Trophoblast cell (in vitro differentiated cells and primary cell): ENCODE measurements around the gene PCA3.

Experiments used
- DNase-seq, 2 donors: peaks; one replicate each; pipeline ENCODE4 v3.0.0-alpha.2; 2016
- H2AFZ ChIP-seq: 2 replicates; pipeline ENCODE4 v1.6.1; 2013; ENCODE audit warnings: low read length, moderate library complexity, mild to moderate bottlenecking; ENCODE audit not compliant: insufficient read depth, poor library complexity
- H2AK5ac ChIP-seq: 2 replicates; pipeline ENCODE4 v1.6.1; 2013; ENCODE audit warnings: mild to moderate bottlenecking, low read length
- H2BK120ac ChIP-seq: 2 replicates; pipeline ENCODE4 v1.6.1; 2013; ENCODE audit warnings: low read length, mild to moderate bottlenecking, moderate library complexity; ENCODE audit not compliant: insufficient read depth, poor library complexity
- H2BK12ac ChIP-seq: 2 replicates; pipeline ENCODE4 v1.6.1; 2013; ENCODE audit warnings: mild to moderate bottlenecking, low read length, moderate library complexity
- H2BK5ac ChIP-seq: 2 replicates; pipeline ENCODE4 v1.6.1; 2013; ENCODE audit warnings: low read length, low read depth, moderate library complexity, mild to moderate bottlenecking; ENCODE audit not compliant: poor library complexity
- H3K14ac ChIP-seq: 2 replicates; pipeline ENCODE4 v1.6.1; 2013; ENCODE audit warnings: mild to moderate bottlenecking, low read length
- H3K18ac ChIP-seq: 2 replicates; pipeline ENCODE4 v1.6.1; 2013; ENCODE audit warnings: mild to moderate bottlenecking, low read length
- H3K23ac ChIP-seq: 2 replicates; pipeline ENCODE4 v1.6.1; 2013; ENCODE audit warnings: low read length
- H3K27ac ChIP-seq: 2 replicates; pipeline ENCODE4 v1.5.1; 2013; ENCODE audit warnings: low read depth, mild to moderate bottlenecking, inconsistent platforms, low read length, moderate library complexity
- H3K27me3 ChIP-seq: 2 replicates; pipeline ENCODE4 v1.6.1; 2013; ENCODE audit warnings: inconsistent platforms, mild to moderate bottlenecking, low read length, moderate library complexity; ENCODE audit not compliant: insufficient read depth
- H3K36me3 ChIP-seq, 2 experiments: 1 replicate in 1 of 2; 2 replicates in 1 of 2; pipeline ENCODE4 v1.6.1; 2013; ENCODE audit warnings: low read length in 2 of 2, mild to moderate bottlenecking in 2 of 2, moderate library complexity in 1 of 2; ENCODE audit not compliant: insufficient read depth in 2 of 2, control insufficient read depth in 1 of 2
- H3K4ac ChIP-seq: 2 replicates; pipeline ENCODE4 v1.6.1; 2013; ENCODE audit warnings: low read depth, mild to moderate bottlenecking, low read length, moderate library complexity
- H3K4me1 ChIP-seq, 2 experiments: 1 replicate in 1 of 2; 2 replicates in 1 of 2; pipeline ENCODE4 v1.6.1; 2013; ENCODE audit warnings: low read length in 2 of 2, mild to moderate bottlenecking in 2 of 2, moderate library complexity in 1 of 2; ENCODE audit not compliant: insufficient read depth in 2 of 2, control insufficient read depth in 1 of 2
- H3K4me2 ChIP-seq: 2 replicates; pipeline ENCODE4 v1.6.1; 2013; ENCODE audit warnings: inconsistent platforms, mild to moderate bottlenecking, low read length, moderate library complexity
- H3K4me3 ChIP-seq: 2 replicates; pipeline ENCODE4 v1.5.1; 2013; ENCODE audit warnings: mild to moderate bottlenecking, low read depth, low read length, inconsistent platforms
- H3K79me1 ChIP-seq: one replicate; pipeline ENCODE4 v1.6.1; 2013; ENCODE audit warnings: low read length
- H3K79me2 ChIP-seq: 2 replicates; pipeline ENCODE4 v1.6.1; 2013; ENCODE audit warnings: low read length, mild to moderate bottlenecking; ENCODE audit not compliant: control insufficient read depth, insufficient read depth, poor library complexity
- H3K9ac ChIP-seq: 2 replicates; pipeline ENCODE4 v1.6.1; 2013; ENCODE audit warnings: mild to moderate bottlenecking, low read length
- H3K9me3 ChIP-seq: 2 replicates; pipeline ENCODE4 v1.6.1; 2013; ENCODE audit warnings: low read depth, mild to moderate bottlenecking, control low read depth, inconsistent platforms, low read length; ENCODE audit not compliant: insufficient read depth
- H4K12ac ChIP-seq: 2 replicates; pipeline ENCODE4 v1.6.1; 2013; ENCODE audit warnings: low read depth, mild to moderate bottlenecking, low read length, moderate library complexity
- H4K8ac ChIP-seq: 2 replicates; pipeline ENCODE4 v1.6.1; 2013; ENCODE audit warnings: low read depth, mild to moderate bottlenecking, low read length, moderate library complexity
- H4K91ac ChIP-seq: one replicate; pipeline ENCODE4 v1.6.1; 2013; ENCODE audit warnings: low read depth, mild to moderate bottlenecking, low read length, moderate library complexity
- WGBS: extraction: QIAGEN DNeasy Blood & Tissue Kit; methylation state at CpG from one replicate; pipeline ENCODE4 v1.1.7; 2013; ENCODE audit warnings: missing lambda C conversion rate; ENCODE audit not compliant: insufficient read length, insufficient coverage; ENCODE audit errors: extremely low coverage; 5-methylcytosine and 5-hydroxymethylcytosine counted together

The PCA3 gene

GRCh38 chr9:76759732-76760131, 4.5 kb upstream of the PCA3 start:
- Histone ChIP-seq H3K4me3 (no peak overlapping the region), H3K9me3 (no peaks in the 10 kb centered on the region), H3K79me1 (no peaks in the 10 kb centered on the region), H3K14ac (no peak overlapping the region), H4K91ac (no peak overlapping the region), H3K36me3 (no peaks in the 10 kb centered on the region), H4K8ac (no peak overlapping the region), H3K27ac (no peak overlapping the region), H3K79me2 (no peaks in the 10 kb centered on the region), H4K12ac (no peak overlapping the region), H3K4ac (no peak overlapping the region), H3K4me2 (no peak overlapping the region), H3K9ac (no peak overlapping the region), H2BK5ac (no peak overlapping the region), H2BK120ac (no peak overlapping the region), H2BK12ac (no peak overlapping the region), H2AK5ac (no peak overlapping the region), H3K4me1 (peaks cover 2 to 6% of the 10 kb centered on the region in 2 experiments), H3K27me3 (no peaks in the 10 kb centered on the region), H2AFZ (no peak overlapping the region), H3K18ac (no peak overlapping the region), H3K23ac (no peak overlapping the region)
- DNase-seq: no peak
- no CpG with 5 or more reads among the region's 6 CpGs for WGBS

GRCh38 chr9:76761448-76761847, 2.8 kb upstream of the PCA3 start:
- H3K14ac ChIP-seq: no peak overlapping the region
- no peak overlapping the region for H3K4me3 ChIP-seq
- no peak overlapping the region for H3K23ac ChIP-seq
- H3K9me3 ChIP-seq: no peaks in the 10 kb centered on the region
- no peak overlapping the region for H2BK12ac ChIP-seq
- no CpG with 5 or more reads among the region's 1 CpG for WGBS
- no peak overlapping the region for H3K4me2 ChIP-seq
- no peak overlapping the region for H2BK5ac ChIP-seq
- no peak overlapping the region for H4K12ac ChIP-seq
- no peak overlapping the region for H2AFZ ChIP-seq
- no peak overlapping the region for H4K91ac ChIP-seq
- no peaks in the 10 kb centered on the region for H3K79me1 ChIP-seq
- H4K8ac ChIP-seq: no peak overlapping the region
- no peak overlapping the region for H3K27ac ChIP-seq
- H3K4ac ChIP-seq: no peak overlapping the region
- H3K27me3 ChIP-seq: no peaks in the 10 kb centered on the region
- no peaks in the 10 kb centered on the region for H3K79me2 ChIP-seq
- H3K18ac ChIP-seq: no peak overlapping the region
- no peak overlapping the region for H2AK5ac ChIP-seq
- no peak overlapping the region for H3K9ac ChIP-seq
- H3K36me3 ChIP-seq: no peaks in the 10 kb centered on the region
- no peak overlapping the region for H2BK120ac ChIP-seq
- H3K4me1 ChIP-seq: no peaks in the 10 kb centered on the region
- peak in 1 of 2 donors; percentile 19 for DNase-seq

GRCh38 chr9:76766126-76766525, 1.9 kb downstream of the PCA3 start:
- Histone ChIP-seq H3K18ac (no peak overlapping the region), H3K9me3 (no peaks in the 10 kb centered on the region), H3K4ac (no peak overlapping the region), H4K8ac (no peak overlapping the region), H2BK120ac (no peak overlapping the region), H4K12ac (no peak overlapping the region), H3K14ac (no peak overlapping the region), H2AK5ac (no peak overlapping the region), H3K27me3 (no peaks in the 10 kb centered on the region), H3K23ac (no peak overlapping the region), H3K9ac (no peak overlapping the region), H2BK5ac (no peak overlapping the region), H3K79me2 (no peaks in the 10 kb centered on the region), H3K4me3 (no peak overlapping the region), H3K27ac (no peak overlapping the region), H2AFZ (no peak overlapping the region), H3K36me3 (no peaks in the 10 kb centered on the region), H3K4me1 (no peaks in the 10 kb centered on the region), H3K79me1 (no peaks in the 10 kb centered on the region), H2BK12ac (no peak overlapping the region), H3K4me2 (no peak overlapping the region), H4K91ac (no peak overlapping the region)
- WGBS: no CpG with 5 or more reads among the region's 3 CpGs
- no peak for DNase-seq

- Histone ChIP-seq H2BK120ac (no peak overlapping the region), H3K4ac (no peak overlapping the region), H3K4me2 (no peak overlapping the region), H2BK5ac (no peak overlapping the region), H2BK12ac (no peak overlapping the region), H2AFZ (no peak overlapping the region), H3K27ac (no peak overlapping the region), H3K79me1 (no peaks in the 10 kb centered on the region), H4K12ac (no peak overlapping the region), H4K91ac (no peak overlapping the region), H4K8ac (no peak overlapping the region), H3K9me3 (no peaks in the 10 kb centered on the region), H3K27me3 (no peaks in the 10 kb centered on the region), H2AK5ac (no peak overlapping the region), H3K14ac (no peak overlapping the region), H3K79me2 (no peaks in the 10 kb centered on the region), H3K36me3 (no peaks in the 10 kb centered on the region), H3K4me1 (no peaks in the 10 kb centered on the region), H3K4me3 (no peak overlapping the region), H3K9ac (no peak overlapping the region), H3K23ac (no peak overlapping the region), H3K18ac (no peak overlapping the region)
- DNase-seq: no peak
- WGBS: no CpG with 5 or more reads among the region's 5 CpGs
Observed at GRCh38 chr9:76772686-76773445, 8.6 kb downstream of the PCA3 start.
